ENCODE results near the gene MKLN1.
A peak's percentile ranks its signal among the peaks of the same experiment; 100 is the strongest.
"Not testable (repeated sequence)": the region's sequence is repeated elsewhere in the genome, so short reads cannot be mapped to it uniquely, and the experiment has no call there.

The MKLN1 gene

DNA sequence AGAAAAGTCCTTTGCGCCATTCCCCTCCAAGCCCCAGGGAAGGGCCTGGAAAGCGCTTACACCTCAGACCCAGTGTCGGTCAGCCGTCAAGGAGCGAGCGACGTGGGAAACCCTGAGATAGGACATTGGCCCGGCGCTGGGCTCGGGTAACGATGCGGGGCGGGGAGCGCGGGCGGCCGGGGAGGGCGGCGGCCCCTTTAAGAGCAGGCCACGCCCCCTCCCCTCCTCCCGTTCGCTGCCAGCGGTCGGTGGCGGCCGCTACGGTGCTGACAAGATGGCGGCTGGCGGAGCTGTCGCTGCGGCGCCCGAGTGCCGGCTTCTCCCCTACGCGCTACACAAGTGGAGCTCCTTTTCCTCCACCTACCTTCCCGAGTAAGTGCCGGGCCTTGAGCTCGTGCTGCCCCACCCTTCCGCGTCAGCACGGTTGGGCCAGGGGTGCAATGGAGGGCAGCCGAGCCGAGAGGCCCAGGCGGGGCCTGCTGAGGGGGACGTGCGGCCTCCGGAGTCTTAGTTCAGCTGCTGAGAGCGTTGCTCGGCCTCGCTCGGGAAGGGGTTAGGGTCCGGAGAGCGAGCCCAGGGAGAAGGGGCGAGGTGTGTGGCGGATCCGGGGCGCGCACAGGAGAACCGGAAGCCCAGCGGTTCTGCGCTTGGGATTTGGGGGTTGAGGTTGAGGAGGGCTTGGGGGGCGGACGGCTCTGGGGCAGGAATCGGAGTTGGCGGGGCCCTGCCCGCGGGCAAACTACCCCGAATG, at the start of gene MKLN1:
Gene MKLN1, plus strand, starts transcription at position 251 of the 751 bp plus-strand sequence. Its CDS starts 24 bp downstream, at position 275.
- peak; percentile 97 for DNase-seq (ENCODE audit: low spot score)

DNA sequence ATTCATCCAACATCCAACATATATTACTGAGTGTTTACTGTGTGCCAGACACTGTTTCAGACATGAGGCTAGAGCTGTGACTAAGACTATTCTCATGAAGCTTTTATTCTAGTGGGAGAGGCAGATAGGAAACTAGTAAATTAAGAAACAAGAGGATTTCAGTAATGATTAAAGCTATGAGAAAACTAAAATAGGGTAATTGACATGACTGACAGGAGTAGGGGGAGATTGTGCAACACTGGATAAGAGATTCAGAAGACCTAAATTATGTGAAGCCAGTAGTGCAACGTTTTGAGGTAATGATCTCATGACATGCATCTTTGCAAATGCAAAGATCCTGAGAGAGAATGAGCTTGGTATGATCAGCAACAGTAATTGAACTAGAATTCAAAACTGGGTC, 48.6 kb upstream of the MKLN1 start:
- no peak for DNase-seq (ENCODE audit: low spot score)

DNA sequence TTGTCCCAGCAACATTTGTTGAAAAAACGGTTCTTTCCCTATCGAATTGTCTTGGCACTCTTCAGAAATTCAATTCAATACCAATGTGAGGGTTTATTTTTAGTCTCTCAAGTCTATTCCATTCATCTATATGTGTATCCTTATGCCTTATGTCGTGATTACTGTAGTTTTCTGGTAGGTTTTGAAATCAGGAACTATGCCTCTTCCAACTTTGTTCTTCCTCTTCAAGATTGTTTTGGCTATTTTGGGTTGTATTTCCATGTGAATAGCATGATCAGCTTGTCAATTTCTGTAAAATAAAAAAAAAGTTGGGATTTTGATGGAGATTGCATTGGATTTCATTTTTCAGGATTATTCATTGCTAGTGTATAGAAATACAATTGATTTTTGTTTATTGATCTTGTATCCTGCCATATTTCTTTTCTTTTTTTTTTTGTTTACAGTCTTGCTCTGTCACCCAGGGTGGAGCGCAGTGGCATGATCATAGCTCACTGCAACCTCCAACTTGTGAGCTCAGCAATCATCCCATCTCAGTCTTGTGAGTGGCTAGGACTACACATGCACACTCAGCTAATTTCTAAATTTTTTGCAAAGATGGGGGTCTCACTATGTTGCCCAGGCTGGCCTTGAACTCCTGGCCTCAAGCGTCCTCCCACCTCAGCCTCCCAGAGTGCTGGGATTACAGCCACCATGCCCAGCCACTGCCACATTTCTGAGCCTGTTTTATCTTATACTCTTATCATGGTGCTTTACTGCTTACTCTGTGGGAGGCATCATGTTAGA, 46.2 kb upstream of the MKLN1 start:
- no peak for DNase-seq (ENCODE audit: low spot score)

DNA sequence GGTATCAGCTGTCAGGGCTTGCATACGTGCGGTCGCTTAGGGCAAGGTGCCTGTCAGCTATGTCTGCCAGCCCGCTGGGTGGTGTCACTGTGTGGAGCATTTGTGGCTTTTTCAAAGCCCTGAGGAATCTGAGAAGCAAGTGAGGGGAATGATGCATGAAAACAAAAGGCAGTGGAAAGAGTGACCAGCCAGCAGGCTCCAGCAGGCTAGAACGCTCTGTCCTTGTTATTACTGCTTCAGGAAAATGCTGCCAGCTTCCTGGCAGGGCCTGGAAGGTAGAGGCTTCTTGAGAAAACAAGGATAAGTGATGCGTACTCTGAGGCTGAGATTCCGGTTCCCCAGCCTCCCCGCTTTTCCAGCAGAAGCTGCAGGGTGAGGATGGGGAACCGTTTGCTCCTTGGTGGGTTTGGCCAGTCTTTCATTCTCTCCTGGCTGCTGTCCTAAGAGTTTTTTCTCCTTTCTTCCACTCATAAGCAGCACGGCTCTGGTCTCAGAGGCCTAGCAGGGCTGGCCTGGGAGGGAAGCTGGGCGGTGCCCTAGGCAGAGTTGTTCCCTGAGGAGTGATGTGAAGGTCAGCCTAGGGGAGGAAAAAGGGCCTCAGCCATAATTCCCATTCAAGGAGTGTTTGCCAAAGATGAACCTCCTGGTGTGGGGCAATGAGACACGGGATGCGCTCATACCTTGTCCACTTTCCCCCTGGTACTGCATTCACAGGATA, 42.8 kb upstream of the MKLN1 start:
- DNase-seq (ENCODE audit: low spot score): peak; percentile 66

DNA sequence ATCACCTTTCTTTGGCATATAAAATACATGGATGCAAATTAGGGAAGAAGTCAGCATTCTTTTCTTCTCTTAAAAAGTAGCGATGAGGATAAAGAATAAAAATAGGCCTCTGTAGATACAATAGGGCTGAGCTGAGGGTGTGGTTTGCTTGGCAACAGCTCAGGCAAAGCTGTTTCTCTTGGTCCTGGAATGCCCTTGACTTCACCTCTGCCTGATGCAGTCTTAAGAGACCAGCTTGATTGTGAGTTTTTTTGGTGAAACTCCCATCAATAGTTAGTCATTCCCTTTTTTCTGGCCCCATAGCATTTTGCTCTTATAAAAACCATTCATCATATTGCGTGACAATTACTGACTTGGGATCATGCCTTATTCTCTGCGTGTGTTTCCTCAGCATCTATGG, 42.1 kb upstream of the MKLN1 start:
- DNase-seq (ENCODE audit: low spot score): peak; percentile 73

DNA sequence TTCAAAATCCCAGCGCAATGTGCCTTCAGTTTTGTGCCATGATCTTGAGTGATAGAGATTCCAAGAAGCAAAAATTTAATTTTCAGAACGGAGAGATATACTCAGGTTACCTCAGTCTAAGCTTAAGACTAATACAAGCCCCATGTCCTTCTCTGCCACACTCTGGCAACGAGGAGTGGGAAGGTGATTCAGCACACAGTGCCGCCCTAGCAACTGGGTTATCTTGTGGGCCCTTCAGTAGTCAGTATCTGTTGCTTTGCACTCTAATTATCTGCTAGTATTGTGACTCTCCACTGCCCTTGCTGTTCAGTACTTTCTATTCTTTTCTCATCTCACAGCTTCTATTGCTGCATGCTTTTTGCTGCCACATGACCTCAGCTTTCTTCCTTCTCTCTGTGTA, 39.2 kb upstream of the MKLN1 start:
- DNase-seq (ENCODE audit: low spot score): no peak

DNA sequence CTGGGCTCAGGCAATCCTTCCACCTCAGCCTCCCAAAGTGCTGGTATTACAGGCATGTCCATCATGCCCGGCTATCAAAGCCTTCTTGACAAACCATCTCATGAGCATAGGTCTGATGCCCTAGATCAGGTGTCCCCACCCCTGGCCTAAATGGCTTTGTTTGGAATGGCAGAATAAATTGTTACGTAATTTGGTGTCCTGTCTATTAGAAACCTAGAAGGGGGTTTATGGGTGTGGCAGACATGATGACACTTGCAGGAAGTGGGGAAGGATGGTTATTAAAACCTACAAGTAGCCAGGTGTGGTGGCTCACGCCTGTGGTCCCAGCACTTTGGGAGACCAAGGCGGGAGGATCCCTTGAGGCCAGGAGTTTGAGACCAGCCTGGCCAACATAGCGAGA, 38.6 kb upstream of the MKLN1 start:
- DNase-seq (ENCODE audit: low spot score): no peak

DNA sequence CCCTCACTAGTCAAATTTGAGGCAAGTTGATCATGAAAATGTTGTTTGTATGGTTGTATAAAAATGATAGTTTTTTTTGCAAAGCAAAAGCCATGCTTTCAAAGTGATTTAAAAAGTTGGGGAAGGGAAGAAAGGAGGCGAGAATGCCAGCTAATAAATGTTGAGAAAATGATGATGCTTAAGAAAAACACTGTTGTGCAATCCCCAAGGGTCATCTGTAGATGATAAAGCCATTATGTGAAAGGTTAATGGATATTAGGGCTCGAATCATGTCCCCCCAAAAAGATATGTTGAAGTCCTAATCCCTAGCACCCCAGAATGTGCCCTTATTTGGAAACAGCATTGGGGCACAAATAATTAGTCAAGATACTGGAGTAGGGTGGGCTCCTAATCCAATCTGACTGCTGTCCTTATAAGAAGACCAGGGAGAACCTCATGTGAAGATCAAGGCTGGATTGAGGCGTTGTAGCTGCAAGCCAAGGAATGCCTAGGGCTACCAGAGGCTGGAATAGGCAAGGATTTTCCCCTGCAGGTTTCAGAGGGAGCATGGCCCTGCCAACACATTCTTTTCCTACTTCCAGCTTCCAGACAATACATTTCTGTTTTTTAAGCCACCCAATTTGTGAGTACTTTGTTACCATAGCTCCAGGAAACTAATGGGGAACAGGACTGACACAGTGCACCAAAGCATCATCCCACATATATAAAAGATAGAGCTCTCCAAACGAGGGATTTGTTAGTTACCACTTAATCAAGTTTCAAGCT, 35.4 kb upstream of the MKLN1 start:
- no peak for DNase-seq (ENCODE audit: low spot score)

DNA sequence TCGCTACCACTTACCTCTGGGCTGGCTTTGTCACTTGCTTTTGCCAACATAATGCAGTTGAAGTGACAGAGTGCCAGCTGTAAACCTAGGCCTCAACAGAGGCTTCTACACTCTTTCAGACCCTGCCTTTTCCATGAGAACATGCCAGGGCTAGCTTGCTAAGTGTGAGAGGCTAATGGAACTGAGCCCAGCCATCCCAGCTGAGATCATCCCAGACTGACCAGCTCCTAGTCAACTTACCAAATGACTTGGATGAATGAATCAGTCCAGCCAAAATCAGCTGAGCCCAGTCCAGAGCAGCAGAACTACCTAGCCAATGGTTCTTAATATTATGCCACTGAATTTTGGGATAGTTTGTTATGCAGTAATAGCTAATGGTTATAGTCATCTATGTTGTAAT, 34.7 kb upstream of the MKLN1 start:
- DNase-seq (ENCODE audit: low spot score): peak; percentile 88

DNA sequence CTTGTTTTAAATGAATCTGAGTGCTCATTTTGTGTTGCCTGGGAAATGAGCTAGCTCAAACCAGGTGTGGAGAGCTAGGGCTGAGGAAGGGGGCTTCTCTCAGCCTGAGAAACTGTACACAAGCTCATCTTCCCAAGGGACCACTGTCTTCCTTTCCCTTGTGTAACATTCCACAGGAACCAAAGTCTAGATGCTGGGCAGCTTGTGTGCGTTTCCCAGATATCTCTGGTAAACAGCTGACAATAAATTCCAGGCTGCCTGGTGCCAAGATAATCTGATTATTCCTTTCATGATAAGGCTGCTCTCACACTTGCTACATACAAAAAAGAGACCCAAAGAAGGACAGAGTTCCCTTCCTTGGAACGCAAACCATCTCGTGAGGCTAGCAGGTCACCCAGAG, 33.1 kb upstream of the MKLN1 start:
- DNase-seq (ENCODE audit: low spot score): no peak

DNA sequence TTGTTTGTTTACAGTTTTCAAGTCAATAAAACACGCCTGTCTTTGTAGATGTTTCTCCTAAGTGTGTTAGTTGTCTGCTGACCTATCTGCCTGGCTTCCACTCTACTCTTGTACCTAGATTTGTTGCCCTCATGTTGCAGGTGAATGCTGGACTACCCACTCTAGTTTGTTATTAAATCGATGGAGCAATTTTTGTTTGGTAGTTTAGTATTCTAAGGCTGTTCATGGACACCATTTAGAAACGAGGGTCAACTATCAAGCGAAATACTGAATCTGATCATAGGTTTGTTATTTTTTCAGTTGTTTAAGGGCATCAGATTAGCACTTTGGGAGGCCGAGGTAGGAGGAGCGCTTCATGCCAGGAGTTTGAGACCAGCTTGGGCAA, 29.1 kb upstream of the MKLN1 start:
- DNase-seq (ENCODE audit: low spot score): no peak

DNA sequence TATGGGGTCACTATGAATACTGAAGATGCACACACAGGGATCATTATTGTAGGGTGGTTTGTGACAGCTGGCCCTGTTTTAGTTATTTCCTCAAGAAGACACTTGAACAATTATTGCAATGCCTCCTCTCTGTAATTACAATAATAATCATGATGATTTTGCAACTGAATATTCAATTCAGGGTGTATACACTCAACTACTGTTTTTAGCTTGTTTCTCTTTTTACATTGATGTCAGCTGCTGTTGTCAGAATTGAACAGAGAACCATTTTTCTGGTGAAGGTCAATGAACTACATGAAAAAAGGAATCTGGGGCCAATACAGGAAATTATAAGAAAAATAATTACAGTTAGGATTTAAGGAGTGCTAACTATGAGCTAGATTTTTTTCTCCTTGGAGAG, 28.6 kb upstream of the MKLN1 start:
- DNase-seq (ENCODE audit: low spot score): no peak

DNA sequence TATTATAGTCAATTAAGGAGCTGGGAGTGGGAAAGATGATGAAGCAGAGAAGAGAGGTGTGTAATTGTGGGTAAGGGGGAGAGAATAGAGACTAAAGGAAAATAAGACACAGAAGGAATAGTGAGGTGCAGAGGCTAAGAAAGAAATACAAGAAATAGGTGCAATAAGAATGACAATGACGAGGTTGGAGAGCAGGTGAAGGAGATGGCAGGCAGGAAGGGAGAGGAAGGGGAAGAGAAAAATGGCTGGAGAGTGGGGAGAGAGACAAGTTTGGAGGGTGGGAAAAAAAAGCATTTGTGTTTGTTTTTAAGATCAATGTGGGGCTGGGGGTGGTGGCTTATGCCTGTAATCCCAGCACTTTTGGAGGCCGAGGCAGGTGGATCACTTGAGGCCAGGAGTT, 27.6 kb upstream of the MKLN1 start:
- DNase-seq (ENCODE audit: low spot score): no peak

DNA sequence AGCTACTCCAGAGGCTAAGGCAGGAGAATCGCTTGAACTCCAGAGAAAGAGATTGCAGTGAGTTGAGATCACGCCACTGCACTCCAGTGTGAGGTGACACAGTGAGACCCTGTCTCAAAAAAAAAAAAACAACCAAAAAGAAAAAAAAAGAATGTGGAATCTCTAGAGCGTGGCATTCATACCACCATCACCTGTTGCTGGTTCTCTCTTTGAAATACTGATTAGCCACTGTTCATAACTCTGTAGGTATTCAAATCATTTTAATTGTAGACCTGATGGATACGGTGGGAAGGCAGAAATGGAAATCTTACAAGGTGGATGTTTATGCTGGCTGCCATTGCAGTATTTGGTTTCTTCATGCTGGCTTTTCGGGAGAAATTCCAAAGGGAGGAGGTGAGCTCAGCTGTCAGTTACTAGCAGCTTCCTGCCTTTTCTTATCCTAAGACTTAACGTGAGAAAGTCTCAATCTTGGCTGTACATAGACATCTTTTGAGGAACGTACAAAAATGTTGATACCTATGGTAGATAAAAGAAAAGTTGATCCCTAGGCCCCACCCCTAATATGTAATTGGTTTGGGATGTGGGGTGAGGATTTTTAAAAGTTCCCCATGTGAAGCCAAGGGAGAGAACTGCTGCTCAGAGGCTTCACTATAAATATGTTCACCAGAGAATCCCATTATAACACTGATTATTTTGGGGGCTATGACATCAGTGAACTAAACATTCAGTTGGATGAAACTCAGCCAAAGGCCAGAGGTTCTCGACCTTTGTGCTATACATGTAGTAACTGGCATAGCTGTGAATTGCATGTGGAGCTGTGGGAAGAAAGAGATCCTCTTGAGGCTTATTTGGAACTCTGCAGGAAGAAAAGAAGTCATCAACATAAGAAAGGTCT, 26.9 kb upstream of the MKLN1 start:
- no peak for DNase-seq (ENCODE audit: low spot score)

DNA sequence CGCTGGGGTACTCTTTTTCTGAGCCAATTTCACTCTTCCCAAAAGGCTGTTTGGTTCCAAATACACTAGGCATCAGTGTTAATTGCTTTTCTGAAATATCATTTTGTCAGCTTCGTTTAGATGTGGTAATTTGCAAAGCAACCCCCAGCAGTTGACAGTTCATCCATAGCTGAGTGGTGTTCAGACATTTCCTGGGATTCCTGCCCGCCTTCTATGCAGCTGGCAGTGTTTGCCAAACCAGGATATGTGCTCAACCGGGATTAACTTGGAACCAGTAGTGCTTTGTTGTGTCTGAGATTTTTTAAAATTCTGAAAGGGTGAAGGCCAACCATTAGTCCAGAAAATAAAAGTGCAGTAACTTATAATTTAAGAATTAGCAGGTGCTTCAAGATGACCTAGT, 25.2 kb upstream of the MKLN1 start:
- DNase-seq (ENCODE audit: low spot score): no peak

DNA sequence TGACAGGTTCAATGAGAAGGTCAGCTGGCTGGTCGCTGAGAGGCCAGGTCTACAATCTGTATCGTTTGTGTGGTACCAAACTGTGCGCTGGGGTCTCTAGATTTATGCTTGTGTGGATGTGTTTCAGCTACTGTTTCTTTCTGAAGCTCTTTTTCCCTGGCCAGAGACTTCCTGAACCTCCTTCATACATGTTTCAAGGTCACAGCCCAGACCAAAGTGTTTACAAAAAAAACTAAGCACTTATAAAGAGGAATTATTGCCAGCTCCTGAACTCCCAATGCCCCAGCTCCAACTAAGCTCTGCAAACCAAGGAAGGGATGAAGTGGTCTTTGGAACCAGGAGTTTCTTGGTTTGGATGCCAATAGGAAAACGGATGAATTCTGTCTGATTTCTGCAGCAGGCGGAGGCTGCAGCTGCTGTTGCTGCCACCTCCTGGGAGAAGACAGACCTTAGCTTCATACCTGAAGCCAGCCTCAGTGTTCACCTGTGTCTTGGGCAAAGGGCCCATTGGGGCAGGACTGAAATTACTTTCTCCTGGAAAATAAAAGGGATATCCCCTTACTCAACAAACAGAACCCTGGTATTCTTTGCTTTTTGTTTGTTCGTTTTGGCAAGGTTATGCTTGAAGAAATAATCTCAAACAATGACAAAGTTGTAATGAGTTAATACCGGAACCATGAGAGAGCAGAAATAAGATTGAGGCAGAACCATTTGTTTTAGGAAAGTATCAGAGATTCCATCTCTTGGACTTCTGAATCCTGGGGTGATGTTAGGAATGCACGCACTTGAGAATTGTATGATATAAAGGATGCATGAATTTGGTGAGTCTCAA, 24.6 kb upstream of the MKLN1 start:
- peak; percentile 29 for DNase-seq (ENCODE audit: low spot score)

DNA sequence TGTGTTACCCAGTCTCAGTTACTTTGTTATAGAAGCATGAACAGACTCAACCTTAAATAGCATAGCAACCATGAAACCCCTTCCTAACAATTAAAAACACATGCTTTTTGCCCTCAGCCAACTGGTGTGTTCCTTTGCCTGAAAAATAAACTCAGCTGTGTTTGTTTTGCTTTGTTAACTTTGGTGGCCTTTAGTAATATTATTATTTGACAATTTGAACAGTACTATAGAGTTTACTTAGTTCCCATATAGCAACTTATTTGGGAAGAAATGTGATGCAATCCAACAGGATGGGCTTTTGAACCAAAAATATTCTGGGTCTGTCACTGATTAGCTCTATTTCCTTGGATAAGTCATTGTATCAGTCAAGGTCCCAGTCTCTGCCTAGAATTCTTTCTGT, 22.5 kb upstream of the MKLN1 start:
- no peak for DNase-seq (ENCODE audit: low spot score)

DNA sequence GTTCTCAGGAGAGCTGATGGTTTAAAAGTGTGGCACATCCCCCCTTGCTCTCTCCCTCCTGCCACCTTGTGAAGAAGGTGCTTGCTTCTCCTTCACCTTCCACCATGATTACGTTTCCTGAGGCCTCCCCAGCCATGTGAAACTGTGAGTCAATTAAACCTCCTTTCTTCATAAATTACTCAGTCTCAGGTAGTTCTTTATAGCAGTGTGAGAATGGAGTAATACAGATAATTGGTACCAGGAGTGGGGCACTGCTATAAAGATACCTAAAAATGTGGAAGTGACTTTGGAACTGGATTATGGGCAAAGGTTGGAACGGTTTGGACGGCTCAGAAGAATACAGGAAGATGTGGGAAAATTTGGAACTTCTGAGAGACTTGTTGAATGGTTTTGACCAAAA, 21.6 kb upstream of the MKLN1 start:
- not testable (repeated sequence) for DNase-seq (ENCODE audit: low spot score)

DNA sequence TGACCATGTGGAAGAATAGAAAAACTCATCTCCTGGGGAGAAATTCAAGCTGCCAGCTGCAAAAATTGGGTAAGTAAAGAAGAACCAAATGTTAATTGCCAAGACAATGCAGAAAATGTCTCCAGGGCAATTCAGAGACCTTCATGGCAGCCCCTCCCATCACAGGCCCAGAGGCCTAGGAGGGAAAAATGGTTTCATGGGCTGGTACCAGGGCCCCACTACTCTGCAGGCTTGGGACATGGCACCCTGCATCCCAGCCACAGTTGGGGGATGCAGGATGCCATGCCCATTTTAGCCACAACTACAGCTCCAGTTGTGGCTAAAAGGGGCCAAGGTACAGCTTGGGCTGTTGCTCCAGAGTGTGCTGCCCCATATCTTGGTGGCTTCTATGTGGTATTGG, 20.9 kb upstream of the MKLN1 start:
- no peak for DNase-seq (ENCODE audit: low spot score)

DNA sequence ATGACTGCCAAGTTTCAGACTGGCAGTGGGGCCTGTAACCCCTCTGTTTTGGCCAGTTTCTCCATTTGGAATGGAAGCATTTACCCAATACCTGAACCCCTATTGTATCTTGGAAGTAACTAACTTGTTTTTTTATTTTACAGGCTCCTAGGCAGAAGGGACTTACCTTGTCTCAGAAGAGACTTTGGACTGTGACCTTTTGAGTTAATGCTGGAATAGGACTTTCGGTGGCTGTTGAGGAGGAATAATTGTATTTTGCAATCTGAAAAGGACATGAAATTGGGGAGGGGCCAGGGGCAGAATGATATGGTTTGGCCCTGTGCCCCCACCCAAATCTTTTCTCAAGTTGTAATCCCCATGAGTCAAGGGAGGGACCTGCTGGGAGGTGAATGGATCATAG, 20.0 kb upstream of the MKLN1 start:
- DNase-seq (ENCODE audit: low spot score): no peak
